ENCODE results near the gene ZNF117. TPM values are rescaled to one million over a fixed set of nuclear protein-coding genes. Genes with fewer than 3 reads are reported as not detected.

ZNF117 gene
- total RNA-seq, result 2.0 and 3.9 TPM in 2 replicates

GRCh38 chr7:64990936-64991335 lies at the start of gene ZNF117:
TSS of gene ZNF117 (minus strand) at chr7:64991036.

GRCh38 chr7:65006094-65006992 lies 15.5 kb upstream of the ZNF117 start, which contains the start of gene ERV3-1:
TSS of gene ERV3-1 (minus strand) at chr7:65006687. CDS start at chr7:64993026, 13,661 bp downstream.

Small RNA genes lying within 50 kb of the gene (small RNA-seq; reads per million reads assigned to genes)
- gene RNU6-1229P (ENCODE audit: low replicate concordance), result not detected

Other genes with a start within 250 kb of the ZNF117 start
- 1.8 and 5.2 TPM in 2 replicates for gene ZNF138, start 196.6 kb downstream of the ZNF117 start, total RNA-seq
- gene ZNF273, start 87.8 kb downstream of the ZNF117 start, total RNA-seq, result 0.88 and 4.6 TPM in 2 replicates
- gene ERV3-1, start 15.7 kb upstream of the ZNF117 start, total RNA-seq, result 5.9 and 10.9 TPM in 2 replicates